ENCODE data around the gene HOXD4. TPM values are rescaled to one million over a fixed set of nuclear protein-coding genes. Genes with fewer than 3 reads are reported as not detected.

HOXD4 gene
- 1.4 TPM for total RNA-seq (2021; ENCODE audit: unreplicated experiment)
- 0.82 TPM for polyA plus RNA-seq (2012; ENCODE audit: insufficient read length)
- Bru-seq, nascent RNA: percentile 40 among the genes with signal in this experiment
- BruChase-seq, experiment 1, labeled RNA remaining after a 2-hour chase: percentile 46 among the genes with signal in this experiment
- percentile 37 among the genes with signal in this experiment for BruChase-seq, experiment 2, labeled RNA remaining after a 6-hour chase
- long read RNA-seq: 0 reads

- Histone ChIP-seq H3K27ac (ENCODE audit: low read length) (no peak within 1 kb of the TSS), H3K4me1 (ENCODE audit: control insufficient read depth, insufficient read depth, low read length) (no peaks in the 10 kb centered on the region), H3K9me3 (ENCODE audit: control insufficient read depth, insufficient read depth, low read depth, low read length) (no peaks in the 10 kb centered on the region), H3K36me3 (ENCODE audit: control insufficient read depth, insufficient read depth, low read length) (no peaks in the 10 kb centered on the region), H3K27me3 (ENCODE audit: control insufficient read depth, insufficient read depth, low read length) (peaks cover 2% of the 10 kb centered on the region; the same call in 1 of the 2 replicates), H3K4me3 (ENCODE audit: low read depth in 2 of 2, low read length in 2 of 2) (no peak within 1 kb of the TSS)
- in situ Hi-C loops (cut with HindIII; ENCODE audit: low pct_unique_long_range_greater_than_20kb, low sequenced_read_pairs): no loop called here
- BruUV-seq (replicated peaks): no TSS peak
- DNase-seq (ENCODE audit: low read depth, low spot score) (no peak), ATAC-seq (no peak)
- intact Hi-C loops (cut with micrococcal nuclease; ENCODE audit: unreplicated experiment): no loop called here
- CTCF ChIA-PET: interaction anchor here (0.6 kb wide), 1 partner anchor 25 kb away, joined by 4 read pairs; no protein-coding TSS in a partner anchor
- POLR2A ChIA-PET: no interaction called here
- TF ChIP-seq TCF7L2 (IDR thresholded peaks at IDR 0.05; ENCODE audit: low read depth, low read length) (no peak), CTCF (IDR thresholded peaks at IDR 0.05) (no peak)
Measured at GRCh38 chr2:176151442-176152287, at the start of gene HOXD4. Gene HOXD4 (plus strand): TSS chr2:176151550. CDS start chr2:176151634, 84 bp downstream.

- Histone ChIP-seq H3K4me1 (ENCODE audit: control insufficient read depth, insufficient read depth, low read length) (peaks cover 13% of the 10 kb centered on the region), H3K9me3 (ENCODE audit: control insufficient read depth, insufficient read depth, low read depth, low read length) (no peaks in the 10 kb centered on the region), H3K4me3 (ENCODE audit: low read depth in 2 of 2, low read length in 2 of 2) (no peak overlapping the region), H3K27ac (ENCODE audit: low read length) (no peak overlapping the region), H3K27me3 (ENCODE audit: control insufficient read depth, insufficient read depth, low read length) (peaks cover 3% of the 10 kb centered on the region), H3K36me3 (ENCODE audit: control insufficient read depth, insufficient read depth, low read length) (no peaks in the 10 kb centered on the region)
- intact Hi-C loops (cut with micrococcal nuclease; ENCODE audit: unreplicated experiment) (no loop called here), in situ Hi-C loops (cut with HindIII; ENCODE audit: low pct_unique_long_range_greater_than_20kb, low sequenced_read_pairs) (no loop called here)
- ChIA-PET POLR2A (no interaction called here), CTCF (no interaction called here)
- ATAC-seq: no peak
- DNase-seq (ENCODE audit: low read depth, low spot score): no peak
- BruUV-seq (replicated peaks): no TSS peak
- TF ChIP-seq CTCF (IDR thresholded peaks at IDR 0.05) (no peak), POLR2AphosphoS5 (IDR thresholded peaks at IDR 0.05; ENCODE audit: low read depth, low read length) (no peak), TCF7L2 (IDR thresholded peaks at IDR 0.05; ENCODE audit: low read depth, low read length) (no peak), REST (IDR thresholded peaks at IDR 0.05; ENCODE audit: insufficient read depth in 1 of 2, low read depth in 2 of 2, low read length in 1 of 2) (no peak), SIN3A (IDR thresholded peaks at IDR 0.05; ENCODE audit: borderline replicate concordance, insufficient read depth, low read depth, low read length) (no peak)
Measured at GRCh38 chr2:176101842-176102241, 49.5 kb upstream of the HOXD4 start.
